ENCODE data around the gene TNS1.
"Not testable (repeated sequence)": the region's sequence is repeated elsewhere in the genome, so short reads cannot be mapped to it uniquely, and the experiment has no call there.

The TNS1 gene

GRCh38 chr2:218002845-218003180 is at the start of gene TNS1:
Gene TNS1, minus strand, starts transcription at chr2:218002995. Its CDS starts 123 bp downstream, at chr2:218002872.
- DNase-seq (ENCODE audit: low spot score), result no peak

- DNase-seq (ENCODE audit: low spot score), result no peak
These were observed 49.1 kb upstream of the TNS1 start for GRCh38 chr2:218051903-218052302.

DNA sequence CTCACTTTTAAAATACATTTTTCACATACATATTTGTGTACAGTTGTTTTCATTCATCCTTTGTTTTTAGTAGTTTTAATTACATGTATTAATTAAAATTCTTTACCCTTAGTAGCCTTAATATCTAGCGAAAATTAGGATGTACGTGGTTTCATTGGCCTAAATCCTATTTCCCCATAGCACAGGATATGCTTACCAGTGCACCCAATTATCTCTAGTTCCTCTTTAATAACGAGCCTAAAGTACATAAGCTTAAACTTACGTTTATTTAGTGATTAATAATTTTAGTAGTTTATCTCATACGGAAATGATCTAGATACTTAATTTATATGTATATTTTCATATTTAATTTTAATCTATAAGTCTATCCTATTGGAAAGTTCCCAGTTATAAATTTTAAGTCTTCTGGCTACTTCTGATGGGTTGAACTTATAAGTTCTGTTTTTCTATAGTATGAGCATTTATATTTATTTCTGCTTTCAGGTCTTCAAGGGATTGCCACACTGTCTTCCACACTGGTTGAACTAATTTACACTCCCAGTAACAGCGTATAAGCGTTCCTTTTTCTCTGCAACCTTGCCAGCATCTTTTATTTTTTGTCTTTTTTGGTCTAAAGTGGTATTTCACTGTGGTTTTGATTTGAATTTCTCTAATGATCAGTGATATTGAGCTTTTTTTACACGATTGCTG is 44.9 kb upstream of the TNS1 start:
- DNase-seq (ENCODE audit: low spot score), result no peak

DNA sequence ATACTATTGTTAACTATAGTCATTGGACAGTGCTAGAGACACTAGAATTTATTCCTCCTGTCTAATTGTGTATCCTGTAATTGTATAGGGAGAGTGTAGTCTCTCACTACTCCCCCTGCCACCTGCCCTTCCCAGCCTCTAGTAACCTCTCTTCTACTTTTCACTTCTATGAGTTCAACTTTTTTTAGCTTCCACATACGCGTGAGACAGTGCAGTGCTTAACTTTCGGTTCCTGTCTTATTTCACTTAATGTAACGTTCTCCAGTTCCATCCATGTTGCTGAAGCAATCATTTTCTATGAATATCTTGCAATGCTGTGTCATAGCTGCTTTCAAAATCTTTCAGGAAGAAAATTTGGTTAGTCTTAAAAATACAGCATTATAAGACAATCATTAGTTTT is 43.4 kb upstream of the TNS1 start:
- no peak for DNase-seq (ENCODE audit: low spot score)

DNA sequence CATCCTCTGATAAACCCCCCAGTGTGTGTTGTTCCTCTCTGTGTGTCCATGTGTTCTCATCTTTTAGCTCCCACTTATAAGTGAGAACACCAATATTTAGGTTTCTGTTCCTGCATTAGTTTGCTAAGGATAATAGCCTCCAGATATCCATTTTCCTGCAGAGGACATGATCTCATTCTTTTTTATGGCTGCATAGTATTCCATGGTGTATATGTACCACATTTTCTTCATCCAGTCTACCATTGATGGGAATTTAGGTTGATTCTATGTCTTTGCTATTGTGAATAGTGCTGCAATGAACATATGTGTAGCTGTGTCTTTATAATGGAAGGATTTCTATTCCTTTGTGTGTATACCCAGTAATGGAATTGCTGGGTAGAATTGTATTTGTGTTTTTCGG is 41.8 kb upstream of the TNS1 start:
- DNase-seq (ENCODE audit: low spot score), result not testable (repeated sequence)

GRCh38 chr2:218043701-218044109 is 40.9 kb upstream of the TNS1 start:
- DNase-seq (ENCODE audit: low spot score), result no peak

- DNase-seq (ENCODE audit: low spot score), result no peak
These were observed 40.3 kb upstream of the TNS1 start for GRCh38 chr2:218043100-218043499.

GRCh38 chr2:218041302-218042168 is 38.7 kb upstream of the TNS1 start:
- DNase-seq (ENCODE audit: low spot score), result no peak

DNA sequence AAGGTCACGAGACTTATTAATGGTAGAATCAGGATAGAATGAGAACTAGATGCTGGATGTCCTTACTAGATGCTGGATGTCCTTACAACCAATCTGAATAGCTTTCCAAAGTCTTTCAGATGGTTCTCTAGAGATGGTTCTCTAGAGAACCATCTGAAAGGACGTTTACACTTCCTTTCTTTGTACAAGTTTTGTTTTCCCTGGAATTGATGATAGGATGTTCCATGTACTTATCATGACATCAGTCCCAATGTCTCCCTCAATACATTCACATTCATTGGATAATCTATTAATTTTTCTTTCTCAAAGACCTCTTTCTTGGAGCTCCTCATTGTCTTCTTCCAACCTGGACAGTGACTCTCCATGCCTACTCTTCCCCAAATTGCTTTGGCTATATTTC is 38.1 kb upstream of the TNS1 start:
- no peak for DNase-seq (ENCODE audit: low spot score)

GRCh38 chr2:218039171-218039570 is 36.4 kb upstream of the TNS1 start:
- DNase-seq (ENCODE audit: low spot score), result no peak

DNA sequence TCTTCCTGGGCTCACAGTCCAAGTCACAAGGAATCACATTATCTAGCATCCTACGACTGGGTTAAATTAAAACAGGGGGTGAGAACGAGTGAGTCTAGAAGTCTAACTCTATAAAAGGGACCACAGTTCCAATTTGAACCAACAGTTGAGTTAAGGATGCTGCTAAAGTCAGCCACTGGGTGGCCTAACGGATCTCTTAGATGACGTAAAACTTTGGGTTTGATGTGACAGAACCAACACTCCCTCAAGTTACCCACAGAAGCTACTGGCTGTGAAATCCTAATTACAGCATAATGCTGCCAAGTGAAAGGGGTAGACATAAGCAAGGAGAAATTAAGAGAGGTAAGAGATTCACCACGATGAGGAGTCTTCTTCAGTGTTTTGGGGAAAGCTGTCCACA is 33.6 kb upstream of the TNS1 start:
- no peak for DNase-seq (ENCODE audit: low spot score)

GRCh38 chr2:218035463-218036100 is 32.8 kb upstream of the TNS1 start:
- no peak for DNase-seq (ENCODE audit: low spot score)

DNA sequence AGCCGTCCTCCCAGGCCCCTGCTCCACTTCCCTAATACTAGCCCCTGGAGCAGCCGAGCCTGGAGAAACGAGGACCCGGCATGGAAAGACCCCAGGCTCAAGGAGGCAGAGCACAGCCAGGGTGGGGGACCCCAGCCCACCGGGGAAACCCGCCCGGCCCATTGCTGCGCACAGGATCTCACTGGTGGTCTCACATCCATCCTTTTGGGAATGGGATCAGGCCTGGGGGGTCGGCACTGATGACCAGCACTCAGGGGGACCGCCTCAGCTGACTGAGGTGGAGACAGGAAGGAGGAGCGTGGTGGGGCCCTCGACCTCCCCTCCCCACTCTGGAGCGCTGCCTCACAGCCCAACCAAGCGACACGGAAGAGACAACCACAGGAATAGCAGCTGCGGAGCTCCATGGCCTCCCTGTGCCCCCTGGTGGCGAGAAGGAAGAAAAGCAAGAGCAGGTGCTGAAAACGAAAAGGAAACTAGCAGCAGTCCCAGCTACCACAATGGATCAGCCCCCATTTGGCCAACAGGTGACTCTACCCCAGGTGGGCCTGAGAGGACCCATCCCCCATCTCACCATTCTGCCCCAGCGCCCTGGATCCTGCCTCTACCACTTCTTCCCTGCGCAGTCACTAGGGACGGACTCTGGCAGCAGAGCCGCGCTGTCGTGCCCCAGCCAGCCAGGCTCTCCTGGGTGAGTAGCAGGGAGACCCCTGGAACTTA is 31.9 kb upstream of the TNS1 start:
- peak; percentile 72 for DNase-seq (ENCODE audit: low spot score)

DNA sequence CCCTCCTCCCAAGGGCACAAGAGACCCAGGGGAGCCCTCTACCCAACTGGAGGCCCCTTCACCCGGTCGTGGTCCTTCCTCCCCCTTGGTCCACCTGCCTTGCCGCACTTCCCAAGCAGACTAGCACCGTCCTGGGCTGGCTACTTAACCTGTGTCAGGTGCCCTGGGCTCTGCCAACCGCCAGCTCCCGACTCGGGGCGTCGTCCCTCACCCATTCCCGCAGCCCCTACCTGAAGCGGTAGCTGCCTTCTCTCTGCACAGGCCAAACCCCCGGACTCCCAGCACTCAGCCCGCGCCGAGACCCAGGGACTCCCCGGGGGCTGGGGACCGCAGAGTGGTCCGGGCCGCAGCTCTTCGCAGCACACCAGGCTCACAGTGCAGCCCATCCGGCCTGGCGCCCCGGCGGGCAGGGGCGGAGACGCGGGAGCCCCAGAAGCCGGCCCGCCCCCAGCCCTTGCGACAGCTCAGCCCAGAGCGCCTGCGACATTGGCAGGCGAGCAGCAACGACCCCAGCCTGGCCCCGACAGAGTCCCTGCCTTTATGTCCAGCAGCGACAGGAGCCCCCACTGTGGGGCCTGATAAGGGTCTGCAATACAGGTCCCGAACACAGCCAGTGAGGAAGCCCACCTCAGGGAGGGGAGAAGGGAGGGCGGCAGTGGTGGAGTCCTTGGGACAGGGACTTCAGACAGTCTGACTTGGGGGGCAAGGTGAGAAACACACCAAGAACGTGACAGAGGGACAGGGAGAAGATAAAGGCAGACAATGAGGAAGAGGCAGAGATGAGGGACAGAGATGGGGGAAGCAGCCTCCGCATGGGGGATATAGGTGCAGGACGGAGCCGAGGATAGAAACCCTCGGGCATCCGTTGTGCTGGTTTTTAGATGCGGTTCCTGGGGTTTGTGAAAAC is 31.0 kb upstream of the TNS1 start:
- no peak for DNase-seq (ENCODE audit: low spot score)

- no peak for DNase-seq (ENCODE audit: low spot score)
These were observed 30.4 kb upstream of the TNS1 start for GRCh38 chr2:218033208-218033589.

- no peak for DNase-seq (ENCODE audit: low spot score)
These were observed 29.8 kb upstream of the TNS1 start for GRCh38 chr2:218032336-218033171.

GRCh38 chr2:218031771-218032257 is 29.0 kb upstream of the TNS1 start:
- DNase-seq (ENCODE audit: low spot score), result no peak

DNA sequence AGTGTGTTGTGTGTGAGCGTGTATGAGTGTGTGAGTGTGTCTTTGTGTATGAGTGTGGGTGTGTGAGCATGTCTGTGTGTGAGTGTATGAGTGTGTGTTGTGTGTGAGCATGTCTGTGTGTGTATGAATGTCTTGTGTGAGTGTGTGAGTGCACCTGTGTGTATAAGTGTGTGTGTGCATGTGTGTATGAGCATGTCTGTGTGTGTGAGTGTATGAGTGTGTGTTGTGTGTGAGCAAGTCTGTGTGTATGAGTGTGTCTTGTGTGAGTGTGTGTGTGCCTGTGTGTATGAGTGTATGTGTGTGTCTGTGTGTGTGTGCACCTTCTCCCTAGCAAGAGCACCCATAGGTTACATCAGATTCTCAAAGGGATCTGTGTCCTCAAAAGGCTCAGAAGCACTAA is 28.5 kb upstream of the TNS1 start:
- DNase-seq (ENCODE audit: low spot score), result no peak

DNA sequence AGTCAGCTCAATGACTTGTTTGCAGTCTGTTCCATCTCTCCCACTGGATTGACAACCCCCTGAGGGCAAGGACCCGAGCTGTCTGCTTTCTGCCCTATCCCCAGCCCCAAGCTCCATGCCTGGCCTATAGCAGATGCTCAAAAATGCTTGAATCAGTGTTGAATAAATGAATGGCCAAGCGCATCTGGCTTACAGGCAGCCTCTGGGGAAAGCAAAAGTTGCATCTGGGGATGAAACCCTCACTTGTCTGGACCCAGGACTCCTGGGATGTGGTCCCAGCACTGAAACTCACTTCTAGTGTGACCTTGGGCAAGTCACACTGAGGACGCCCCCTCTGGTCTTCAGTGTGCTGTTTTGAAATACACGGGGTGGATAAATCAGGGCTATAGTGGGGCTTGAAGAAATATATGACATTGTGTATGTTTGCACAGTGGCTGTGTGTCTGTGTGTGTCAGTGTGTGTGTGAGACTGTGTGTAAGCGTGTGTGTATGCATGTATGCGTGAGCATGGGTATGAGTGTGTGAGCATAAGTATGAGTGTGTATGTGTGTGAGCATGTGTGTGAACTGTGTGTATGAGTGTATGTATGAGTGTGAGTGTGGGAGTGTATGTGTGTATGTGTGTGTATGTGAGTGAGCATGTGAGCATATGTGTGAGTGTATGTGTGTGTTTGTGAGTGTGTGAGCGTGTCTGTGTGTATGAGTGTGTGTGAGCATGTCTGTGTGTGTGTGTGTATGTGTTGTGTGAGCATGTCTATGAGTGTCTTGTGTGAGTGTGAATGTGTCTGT is 27.8 kb upstream of the TNS1 start:
- no peak for DNase-seq (ENCODE audit: low spot score)
